ENCODE data around the gene POLD1.

POLD1 gene

DNA sequence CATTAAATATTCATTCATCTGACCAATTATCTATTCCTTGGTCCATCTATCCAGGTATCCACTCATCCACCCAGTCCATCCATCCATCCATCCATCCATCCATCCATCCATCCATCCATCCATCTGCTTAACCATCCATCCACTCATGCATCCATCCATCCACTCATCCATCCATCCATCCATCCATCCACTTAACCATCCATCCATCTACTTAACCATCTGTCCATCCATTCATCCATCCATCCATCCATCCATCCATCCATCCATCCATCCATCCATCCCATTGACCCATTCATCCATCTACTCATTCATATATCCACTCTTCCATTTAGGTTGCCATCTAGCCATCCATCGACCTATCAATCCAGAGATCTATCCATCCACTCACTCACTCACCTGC lies 59.9 kb downstream of the POLD1 start:
- TF ChIP-seq, protein P1, sequence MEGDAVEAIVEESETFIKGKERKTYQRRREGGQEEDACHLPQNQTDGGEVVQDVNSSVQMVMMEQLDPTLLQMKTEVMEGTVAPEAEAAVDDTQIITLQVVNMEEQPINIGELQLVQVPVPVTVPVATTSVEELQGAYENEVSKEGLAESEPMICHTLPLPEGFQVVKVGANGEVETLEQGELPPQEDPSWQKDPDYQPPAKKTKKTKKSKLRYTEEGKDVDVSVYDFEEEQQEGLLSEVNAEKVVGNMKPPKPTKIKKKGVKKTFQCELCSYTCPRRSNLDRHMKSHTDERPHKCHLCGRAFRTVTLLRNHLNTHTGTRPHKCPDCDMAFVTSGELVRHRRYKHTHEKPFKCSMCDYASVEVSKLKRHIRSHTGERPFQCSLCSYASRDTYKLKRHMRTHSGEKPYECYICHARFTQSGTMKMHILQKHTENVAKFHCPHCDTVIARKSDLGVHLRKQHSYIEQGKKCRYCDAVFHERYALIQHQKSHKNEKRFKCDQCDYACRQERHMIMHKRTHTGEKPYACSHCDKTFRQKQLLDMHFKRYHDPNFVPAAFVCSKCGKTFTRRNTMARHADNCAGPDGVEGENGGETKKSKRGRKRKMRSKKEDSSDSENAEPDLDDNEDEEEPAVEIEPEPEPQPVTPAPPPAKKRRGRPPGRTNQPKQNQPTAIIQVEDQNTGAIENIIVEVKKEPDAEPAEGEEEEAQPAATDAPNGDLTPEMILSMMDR (IDR thresholded peaks at IDR 0.05; ENCODE audit: low read depth, low read length), result no peak
- no peak overlapping the region for H3K4me3 ChIP-seq (ENCODE audit: low read depth, low read length)

DNA sequence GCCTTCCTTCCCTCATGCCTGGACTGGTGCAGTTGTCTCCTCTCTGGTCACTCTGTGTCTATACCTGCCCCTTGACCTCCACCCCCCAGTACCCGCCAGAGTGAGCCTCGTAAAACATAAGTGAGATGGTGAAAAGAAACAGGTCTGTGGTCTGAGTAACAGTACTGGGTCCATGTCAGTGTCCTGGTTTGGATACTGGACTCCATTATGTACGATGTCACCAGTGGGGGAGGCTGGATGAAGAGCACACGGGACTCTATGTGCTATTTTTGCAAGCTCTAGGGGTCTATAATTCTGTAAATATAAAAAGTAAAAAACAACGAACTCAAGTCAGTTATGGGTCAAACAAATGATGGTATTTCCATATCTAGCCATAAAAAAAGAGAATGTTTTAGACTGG lies 62.9 kb downstream of the POLD1 start:
- no peak overlapping the region for H3K4me3 ChIP-seq (ENCODE audit: low read depth, low read length)
- TF ChIP-seq, protein P1 (IDR thresholded peaks at IDR 0.05; ENCODE audit: low read depth, low read length), result no peak

DNA sequence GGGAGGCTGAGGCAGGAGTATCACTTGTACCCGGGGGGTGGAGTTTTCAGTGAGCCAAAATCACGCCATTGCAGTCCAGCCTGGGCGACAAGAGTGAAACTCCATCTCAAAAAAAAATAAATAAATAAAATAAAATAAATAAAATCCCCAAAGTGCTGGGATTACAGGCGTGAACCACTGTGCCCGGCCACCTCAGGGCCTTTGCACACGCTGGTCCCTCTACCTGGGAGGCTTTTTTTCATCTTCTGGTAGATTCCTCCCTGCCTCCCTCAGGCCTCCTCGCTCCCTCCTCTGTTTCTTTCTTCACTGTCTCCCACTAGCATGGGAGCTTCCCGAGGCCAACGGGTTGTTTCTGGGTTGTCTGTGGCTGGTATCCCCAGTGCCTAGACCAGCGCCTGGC lies 63.6 kb downstream of the POLD1 start:
- H3K4me3 ChIP-seq (ENCODE audit: low read depth, low read length), result no peak overlapping the region
- TF ChIP-seq, protein P1 (IDR thresholded peaks at IDR 0.05; ENCODE audit: low read depth, low read length), result no peak

DNA sequence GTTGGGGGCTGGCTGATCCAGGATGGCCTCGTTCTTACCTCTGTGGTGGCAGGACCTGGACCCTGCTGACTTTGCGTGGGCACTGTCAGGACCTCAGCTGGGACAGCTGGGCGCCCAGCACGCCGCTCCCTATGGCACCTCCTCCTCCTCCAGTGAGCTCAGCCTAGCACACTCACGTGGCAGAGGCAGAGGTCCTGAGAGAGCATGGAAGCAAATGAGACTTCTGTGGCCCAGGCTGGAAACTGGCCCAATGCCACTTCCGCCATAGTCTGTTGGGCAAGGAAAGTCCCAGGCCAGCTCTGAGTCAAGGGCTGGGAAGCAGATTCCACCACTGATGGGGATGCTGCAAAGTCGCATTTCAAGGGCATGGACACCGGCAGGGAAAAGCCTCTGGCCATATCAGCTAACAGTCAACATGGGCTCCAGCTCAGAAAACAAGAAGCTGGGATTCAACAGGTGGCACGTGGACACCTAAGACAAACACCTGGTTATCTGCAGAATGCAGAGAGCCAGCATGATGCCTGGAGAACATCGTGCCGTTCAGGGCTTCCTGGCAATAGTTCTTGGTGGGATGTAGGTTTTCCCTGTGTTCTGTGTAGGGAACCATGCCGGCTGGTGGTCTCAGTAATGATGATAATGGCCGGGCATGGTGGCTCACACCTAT lies 65.2 kb downstream of the POLD1 start:
- TF ChIP-seq, protein P1 (IDR thresholded peaks at IDR 0.05; ENCODE audit: low read depth, low read length), result no peak
- H3K4me3 ChIP-seq (ENCODE audit: low read depth, low read length), result no peak overlapping the region

DNA sequence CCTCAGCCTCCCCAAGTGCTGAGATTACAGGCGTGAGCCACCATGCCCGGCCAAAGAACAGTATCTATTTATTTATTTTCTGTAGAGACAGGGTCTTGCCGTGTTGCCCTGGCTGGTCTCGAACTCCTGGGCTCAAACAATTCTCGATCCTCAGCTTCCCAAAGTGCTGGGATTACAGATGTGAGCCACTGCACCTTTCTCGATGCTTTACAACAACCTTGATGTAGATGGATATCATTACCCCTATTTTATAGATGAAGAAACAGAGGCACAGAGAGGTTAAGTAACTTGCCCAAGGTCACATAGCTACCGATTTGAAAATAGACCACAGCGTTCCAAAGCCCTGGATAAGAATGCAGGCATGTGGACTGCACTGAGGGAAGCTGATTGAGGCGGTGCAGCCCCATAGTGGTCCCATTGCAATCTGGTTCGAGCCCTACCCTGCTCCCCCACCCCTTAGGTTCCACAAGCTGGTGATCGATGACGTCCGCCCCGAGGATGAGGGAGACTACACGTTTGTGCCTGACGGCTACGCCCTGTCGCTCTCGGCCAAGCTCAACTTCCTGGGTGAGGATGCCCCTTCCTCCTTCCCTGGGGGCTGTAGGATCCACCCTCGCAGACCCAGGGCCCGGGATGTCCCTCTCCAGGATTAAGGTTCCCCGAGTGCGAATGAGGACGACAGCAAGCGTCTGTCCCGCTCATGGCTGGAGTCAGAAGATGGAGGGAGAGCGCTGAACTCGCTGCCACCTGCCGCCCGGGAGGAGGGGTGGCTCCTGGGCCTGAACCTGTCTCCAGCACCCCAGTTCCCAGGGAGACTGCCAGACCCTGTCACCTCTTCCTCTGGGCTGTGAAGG lies 66.4 kb downstream of the POLD1 start:
- TF ChIP-seq, protein P1 (IDR thresholded peaks at IDR 0.05; ENCODE audit: low read depth, low read length), result no peak
- H3K4me3 ChIP-seq (ENCODE audit: low read depth, low read length), result no peak overlapping the region

DNA sequence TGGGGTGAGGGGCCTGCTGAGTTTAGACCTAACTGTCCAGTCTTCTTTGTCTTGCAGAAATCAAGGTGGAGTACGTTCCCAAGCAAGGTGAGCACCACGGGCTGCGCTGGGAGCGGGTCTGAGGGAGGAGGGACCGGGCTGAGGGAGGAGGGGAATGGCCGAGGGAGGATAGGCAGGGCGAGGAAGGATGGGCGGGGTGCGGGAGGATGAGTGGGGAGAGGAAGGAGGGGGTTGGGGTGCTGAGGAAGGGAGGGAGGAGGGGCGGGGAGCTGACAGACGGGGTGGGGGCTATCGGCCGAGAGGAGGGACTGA lies 67.0 kb downstream of the POLD1 start:
- TF ChIP-seq, protein P1 (IDR thresholded peaks at IDR 0.05; ENCODE audit: low read depth, low read length), result no peak

DNA sequence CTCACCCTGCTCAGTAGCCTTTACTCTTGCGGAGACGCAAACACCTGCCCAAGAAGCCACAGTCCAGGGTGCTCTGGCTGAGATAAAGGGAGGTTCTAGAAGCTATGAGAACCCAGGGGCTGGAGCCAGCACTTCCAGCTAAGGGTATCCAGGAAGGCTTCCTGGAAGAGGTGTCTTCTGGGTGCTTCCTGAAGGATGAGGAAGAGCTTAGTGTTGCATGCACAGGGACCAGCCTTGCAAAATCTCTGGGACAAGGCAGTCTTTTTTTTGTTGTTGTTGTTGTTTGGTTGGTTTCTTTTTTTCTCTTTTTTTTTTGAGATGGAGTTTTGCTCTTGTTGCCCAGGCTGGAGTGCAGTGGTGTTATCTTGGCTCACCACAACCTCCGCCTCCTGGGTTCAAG lies 69.1 kb downstream of the POLD1 start:
- TF ChIP-seq, protein P1 (IDR thresholded peaks at IDR 0.05; ENCODE audit: low read depth, low read length), result no peak
- H3K4me3 ChIP-seq (ENCODE audit: low read depth, low read length), result no peak overlapping the region

More for the DNA sequence above, 67.0 kb downstream of the POLD1 start:
- H3K4me3 ChIP-seq (ENCODE audit: low read depth, low read length), result no peak overlapping the region

Data from WI38 (cell line).